GF-D8 (cell line): ENCODE measurements around the gene ICAM2.

Source experiments
- DNase-seq: peaks from one replicate; lab custom pipeline; 2025; lab: John Stamatoyannopoulos, UW

ICAM2 gene

DNA sequence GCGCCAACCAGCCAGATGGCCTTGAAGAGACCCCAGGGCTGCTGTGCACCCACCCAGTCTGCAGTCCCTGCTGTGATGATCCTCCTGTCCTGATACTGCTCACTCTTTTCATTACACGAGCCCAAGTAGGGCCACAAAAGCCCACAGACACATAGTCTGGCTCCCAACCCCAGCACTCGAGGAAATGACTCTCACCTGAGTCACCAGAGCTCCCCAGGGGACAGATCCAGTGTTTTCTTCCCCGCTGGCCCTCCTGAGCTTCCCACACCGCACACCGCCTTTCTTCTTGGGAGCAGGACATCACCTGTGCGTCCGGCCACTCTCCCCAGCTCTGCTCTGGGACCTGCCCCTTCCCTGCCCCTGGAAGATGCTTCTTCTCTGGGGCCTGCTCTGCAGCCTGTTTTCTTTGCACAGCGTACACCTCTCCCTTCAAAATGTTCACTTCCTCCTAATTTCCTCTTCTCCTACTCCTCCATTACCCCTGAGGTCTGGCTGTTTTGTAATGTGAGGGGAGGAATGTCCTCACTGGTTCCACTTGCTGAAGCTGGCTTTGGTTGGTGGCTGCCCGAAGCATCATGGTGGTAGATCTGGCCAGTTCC is 45.7 kb downstream of the ICAM2 start:
- DNase-seq: no peak

DNA sequence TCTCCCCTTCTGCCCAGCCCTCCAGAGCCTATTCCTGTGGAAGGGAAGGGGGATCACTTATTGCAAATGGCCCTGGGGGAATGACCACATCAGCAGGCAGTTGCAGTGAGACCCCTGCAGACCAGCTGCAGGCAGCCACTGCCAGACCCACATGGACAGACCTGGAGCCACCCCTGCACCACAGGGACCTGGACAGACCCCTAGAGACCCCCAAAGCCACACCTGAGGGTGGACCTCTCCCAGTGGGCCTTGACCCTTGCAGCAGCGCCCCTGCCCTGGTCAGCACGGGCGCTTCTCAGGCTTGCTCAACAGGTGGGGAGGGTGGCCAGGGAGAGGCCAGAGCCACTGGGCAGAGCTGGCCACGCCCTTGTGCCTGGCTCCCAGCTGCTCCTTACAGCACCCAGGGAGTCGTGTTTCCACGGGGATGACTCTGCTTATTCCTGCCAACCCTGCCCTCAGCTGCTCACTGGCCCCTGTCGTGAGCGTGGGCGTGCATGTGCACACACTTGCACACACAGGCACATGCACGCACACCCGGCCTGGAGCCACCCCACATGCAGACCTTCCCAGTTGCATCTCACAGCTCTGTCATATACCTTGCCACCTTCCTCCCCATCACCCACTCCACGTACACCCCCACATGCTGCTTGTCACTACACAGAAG is 46.4 kb downstream of the ICAM2 start:
- no peak for DNase-seq

- DNase-seq: no peak
These were observed 47.2 kb downstream of the ICAM2 start for GRCh38 chr17:63973247-63973646.

DNA sequence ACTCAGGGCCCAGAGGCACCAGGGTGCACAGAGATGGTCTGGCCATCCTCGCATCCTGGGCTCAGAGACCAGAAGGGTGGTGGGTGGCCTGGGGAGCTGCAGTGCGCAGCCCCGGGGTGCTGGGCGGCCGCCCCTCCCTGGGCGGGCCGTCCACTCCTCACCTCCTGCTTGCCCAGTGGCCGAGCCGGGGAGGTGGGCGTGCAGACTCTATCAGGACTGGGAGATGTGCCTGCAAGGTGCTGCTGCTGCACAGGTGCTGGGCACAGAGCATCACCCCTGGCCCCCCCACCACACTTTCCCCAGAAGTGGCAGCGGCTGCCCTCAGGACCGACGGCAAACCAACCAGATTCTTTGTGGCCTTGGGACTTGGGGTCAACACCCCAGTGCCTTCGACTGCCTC is 47.6 kb downstream of the ICAM2 start, which contains the start of gene SCN4A:
TSS of gene SCN4A (minus strand) at position 123 of the 400 bp plus-strand sequence. CDS start at position 46, 77 bp downstream.
- DNase-seq: no peak

DNA sequence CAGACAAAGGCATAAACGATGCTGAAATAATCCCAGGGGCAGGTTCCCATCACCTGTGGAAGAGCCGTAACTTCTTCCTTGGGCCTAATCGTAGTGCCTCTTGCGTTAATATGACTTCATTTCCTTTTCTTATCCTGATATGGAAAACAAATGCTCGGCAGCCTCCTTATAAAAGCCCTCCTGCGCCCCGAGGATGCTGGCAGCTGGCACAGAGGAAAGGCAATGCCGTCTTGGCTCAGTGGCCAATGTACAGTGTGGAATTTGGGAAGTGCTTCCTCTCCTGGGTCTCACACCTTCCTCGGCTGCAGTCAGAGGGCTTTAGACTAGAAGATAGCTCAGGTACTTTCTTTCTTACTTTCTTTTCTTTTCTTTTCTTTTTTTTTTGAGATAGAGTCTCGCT is 51.2 kb downstream of the ICAM2 start:
- DNase-seq: no peak

DNA sequence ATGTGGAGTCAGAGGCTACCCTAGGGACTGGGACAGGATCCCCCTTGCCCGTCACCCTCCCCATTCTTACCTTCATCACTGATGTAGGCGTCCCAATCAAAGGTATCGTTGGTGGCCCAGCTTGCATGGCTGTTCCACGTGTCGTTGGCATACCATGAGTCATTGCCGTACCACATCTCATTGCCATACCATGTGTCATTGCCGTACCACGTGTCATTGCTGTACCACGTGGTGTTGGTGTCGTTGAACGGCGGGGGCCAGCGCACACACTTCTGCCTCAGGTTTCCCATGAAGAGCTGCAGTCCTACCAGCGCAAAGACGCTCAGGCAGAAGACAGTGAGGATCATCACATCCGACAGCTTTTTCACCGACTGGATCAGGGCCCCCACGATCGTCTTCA is 52.5 kb downstream of the ICAM2 start:
- DNase-seq: no peak

DNA sequence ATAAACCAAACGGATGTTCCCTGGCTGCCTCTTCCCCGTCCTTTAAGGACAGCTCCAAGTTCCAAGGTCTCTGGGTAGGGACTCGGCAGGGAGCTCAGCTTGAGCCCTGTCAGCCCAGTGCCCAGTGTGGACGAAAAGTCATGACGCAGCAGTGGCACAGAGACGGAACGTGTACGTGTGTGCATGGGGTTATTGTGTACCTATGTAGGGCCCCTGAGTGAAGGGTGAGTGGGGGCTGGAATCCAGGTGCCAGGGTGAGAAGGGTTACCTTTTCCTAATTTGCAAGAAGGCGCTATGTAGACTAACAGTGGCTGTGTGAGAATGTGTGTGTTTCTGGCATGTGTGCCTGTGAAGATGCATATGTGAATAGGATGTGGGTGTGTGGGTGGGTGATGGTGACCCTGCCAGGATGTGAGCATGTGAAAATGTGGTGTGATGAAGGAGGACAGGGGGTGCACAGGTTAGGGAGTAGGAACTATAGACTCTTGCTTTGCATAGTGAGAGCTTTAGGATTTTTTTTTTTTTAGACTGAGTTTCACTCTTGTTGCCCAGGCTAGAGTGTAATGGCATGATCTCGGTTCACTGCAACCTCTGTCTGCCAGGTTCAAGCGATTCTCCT is 53.7 kb downstream of the ICAM2 start:
- DNase-seq: no peak

- DNase-seq: no peak
These were observed 57.3 kb downstream of the ICAM2 start for GRCh38 chr17:63963123-63963522.

- DNase-seq: no peak
These were observed 58.1 kb downstream of the ICAM2 start for GRCh38 chr17:63962298-63962744.

DNA sequence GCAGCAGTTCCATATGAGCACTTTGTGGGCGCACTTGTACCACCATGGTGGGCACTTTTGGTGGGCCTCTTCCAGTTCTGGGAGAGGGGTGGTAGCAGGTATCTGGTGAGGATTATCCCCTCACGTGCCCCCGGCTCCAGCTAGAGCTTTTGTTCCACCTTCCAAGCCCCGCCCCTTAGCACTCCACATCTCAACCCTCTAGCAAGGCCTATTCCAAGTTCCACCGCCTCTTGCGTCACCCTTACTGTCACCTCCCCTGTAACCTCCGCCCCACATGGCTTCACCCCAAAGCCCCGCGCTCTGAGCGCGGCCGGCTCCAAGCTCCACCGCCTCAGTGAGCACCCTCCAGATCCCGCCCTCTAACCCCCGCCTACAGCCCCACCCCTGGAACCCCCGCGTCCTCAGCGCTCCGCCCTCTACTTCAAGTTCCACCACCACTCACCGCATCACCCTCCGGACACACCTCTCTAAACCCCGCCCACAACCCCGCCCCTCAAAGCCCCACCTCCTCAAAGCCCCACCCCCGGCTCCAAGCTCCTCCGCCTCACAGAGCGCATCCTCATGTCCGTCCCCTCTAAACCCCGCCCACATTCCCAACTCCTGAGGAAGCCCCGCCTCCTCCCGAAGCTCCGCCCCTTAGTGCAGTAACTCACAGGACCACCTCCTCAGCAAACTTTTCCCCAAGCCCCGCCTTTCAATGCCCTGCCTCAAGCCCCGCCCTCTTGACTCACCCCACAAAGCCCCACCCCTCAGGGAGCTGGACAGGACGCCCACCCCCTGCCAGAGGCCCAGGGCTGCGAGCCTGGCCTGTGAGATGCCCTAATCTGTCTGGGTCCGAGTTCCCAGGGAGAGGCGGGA is 58.8 kb downstream of the ICAM2 start:
- DNase-seq: no peak

GRCh38 chr17:63960430-63960829 is 60.0 kb downstream of the ICAM2 start:
- DNase-seq: no peak

DNA sequence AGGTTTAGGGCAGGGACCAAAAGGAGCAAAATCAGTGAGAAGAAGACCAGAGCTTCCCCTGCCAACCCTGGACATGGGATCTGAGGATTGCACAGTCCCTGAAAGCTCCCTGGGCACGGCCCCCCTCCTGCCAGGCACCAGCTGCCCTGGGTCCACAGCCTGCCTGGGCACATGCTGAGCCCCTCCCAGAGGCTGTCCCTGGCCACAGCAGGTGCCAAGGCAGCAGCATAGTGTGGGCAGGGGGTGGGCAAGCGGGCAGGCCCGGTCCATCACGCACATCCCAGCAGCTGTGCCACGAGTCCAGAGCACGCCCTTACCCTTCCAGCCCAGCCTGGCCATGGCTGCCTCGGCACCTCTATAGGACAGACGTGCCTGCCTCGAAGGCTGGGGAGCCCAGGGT is 60.4 kb downstream of the ICAM2 start:
- no peak for DNase-seq

GRCh38 chr17:63956296-63956920 is 64.0 kb downstream of the ICAM2 start:
- DNase-seq: no peak

GRCh38 chr17:63955791-63956190 is 64.6 kb downstream of the ICAM2 start:
- no peak for DNase-seq

DNA sequence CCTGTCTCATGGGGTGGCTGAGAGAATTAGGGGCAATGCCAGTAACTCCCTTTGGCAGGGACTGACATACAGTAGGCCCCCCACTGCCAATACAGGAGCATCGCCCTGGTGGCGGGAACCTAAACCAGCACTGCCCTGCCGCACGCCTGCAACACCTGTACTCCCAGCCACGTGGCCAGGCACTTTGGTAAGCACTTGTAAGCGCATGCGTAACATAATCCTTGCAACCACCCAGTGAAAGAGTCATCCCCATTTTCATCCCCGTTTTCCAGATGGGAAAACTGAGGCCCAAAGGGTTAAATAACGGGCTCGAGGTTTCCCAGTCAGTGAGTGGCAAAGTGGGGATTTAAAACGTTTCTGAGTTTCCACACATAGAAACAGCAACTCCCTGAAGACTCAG is 65.2 kb downstream of the ICAM2 start:
- no peak for DNase-seq

DNA sequence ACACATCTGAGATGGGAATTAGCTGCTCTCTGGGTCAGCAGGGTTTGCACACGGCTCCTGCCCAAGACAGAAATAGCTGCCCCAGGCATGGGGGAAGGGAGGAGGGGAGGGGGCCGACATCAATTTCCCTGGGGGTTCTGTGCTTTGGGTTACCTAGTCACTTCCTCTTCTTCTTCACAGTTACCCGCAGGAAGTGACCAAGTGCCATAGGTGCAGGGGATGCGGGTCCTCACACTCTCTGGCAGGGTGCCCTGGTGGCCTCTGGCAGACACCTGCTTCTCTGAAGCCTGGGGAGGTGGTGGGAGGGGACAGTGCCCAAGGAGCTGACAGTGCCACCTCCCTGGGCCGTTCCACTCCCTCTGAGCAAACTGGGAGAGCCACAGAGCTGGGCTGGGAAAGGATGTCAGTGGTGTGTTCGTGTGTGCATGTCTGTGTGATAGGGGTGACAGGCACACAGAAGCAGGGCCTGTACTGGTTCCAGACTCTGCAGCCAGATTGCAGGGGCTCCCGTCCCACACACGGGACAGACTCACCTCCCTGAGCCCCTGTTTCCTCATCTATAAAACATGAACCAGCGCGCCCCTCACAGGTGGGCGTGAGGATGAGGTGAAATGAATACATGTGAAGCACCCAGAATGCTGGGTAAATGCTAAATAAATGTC is 65.9 kb downstream of the ICAM2 start:
- DNase-seq: no peak
